ENCODE results near the gene NRG3.

The NRG3 gene

DNA sequence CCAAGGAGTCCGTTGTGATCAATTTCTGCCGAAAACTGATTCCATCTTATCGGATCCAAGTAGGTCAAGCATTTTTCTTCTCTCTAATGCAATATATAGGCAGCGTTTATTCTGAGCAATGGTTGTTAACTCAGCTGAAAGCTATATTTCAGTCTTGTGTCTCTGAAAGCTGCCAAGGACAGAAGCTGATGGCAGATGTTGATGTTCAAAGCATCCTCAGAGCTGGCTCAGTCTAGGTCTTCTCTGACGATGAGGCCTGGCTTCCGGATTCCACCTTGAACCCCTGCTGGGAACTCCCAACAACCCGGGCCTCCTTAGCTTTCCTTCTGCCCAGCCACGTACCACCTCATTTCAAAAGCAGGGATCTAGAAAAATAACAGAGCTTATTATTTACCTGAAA, 863.6 kb downstream of the NRG3 start:
- Histone ChIP-seq H3K27ac (no peak overlapping the region), H3K4me3 (ENCODE audit: low read depth, low read length) (no peak overlapping the region), H3K27me3 (replicated peaks) (no peaks in the 10 kb centered on the region), H3K36me3 (replicated peaks) (no peaks in the 10 kb centered on the region)
- TF ChIP-seq, protein P1, sequence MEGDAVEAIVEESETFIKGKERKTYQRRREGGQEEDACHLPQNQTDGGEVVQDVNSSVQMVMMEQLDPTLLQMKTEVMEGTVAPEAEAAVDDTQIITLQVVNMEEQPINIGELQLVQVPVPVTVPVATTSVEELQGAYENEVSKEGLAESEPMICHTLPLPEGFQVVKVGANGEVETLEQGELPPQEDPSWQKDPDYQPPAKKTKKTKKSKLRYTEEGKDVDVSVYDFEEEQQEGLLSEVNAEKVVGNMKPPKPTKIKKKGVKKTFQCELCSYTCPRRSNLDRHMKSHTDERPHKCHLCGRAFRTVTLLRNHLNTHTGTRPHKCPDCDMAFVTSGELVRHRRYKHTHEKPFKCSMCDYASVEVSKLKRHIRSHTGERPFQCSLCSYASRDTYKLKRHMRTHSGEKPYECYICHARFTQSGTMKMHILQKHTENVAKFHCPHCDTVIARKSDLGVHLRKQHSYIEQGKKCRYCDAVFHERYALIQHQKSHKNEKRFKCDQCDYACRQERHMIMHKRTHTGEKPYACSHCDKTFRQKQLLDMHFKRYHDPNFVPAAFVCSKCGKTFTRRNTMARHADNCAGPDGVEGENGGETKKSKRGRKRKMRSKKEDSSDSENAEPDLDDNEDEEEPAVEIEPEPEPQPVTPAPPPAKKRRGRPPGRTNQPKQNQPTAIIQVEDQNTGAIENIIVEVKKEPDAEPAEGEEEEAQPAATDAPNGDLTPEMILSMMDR (IDR thresholded peaks at IDR 0.05; ENCODE audit: low read depth, low read length, missing control alignments): no peak
- DNase-seq: no peak
- in situ Hi-C loops (cut with HindIII; ENCODE audit: low pct_ligation_motif_present, low sequenced_read_pairs): no loop called here

DNA sequence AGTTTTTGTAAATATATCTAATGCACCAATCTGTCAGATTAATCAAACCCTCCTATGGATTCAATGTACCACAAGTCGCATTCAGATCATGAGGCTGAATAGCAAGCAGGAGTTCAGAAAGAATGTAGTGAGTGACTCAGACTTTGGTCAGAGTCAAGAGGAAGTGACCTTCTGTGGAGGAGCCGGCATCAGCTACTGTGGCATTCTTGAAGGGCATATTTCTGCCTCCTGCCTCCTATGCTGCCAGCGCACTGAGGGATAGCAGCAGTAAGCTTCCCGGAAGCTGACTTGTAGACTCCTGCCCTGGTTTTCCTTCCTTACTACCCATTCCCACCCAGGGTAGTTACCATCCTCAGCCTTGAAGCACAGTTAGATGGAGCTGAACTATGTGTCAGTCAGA, 867.5 kb downstream of the NRG3 start:
- in situ Hi-C loops (cut with HindIII; ENCODE audit: low pct_ligation_motif_present, low sequenced_read_pairs): no loop called here
- TF ChIP-seq, protein P1 (IDR thresholded peaks at IDR 0.05; ENCODE audit: low read depth, low read length, missing control alignments): no peak
- DNase-seq: peak; percentile 56
- H3K27ac ChIP-seq: no peak overlapping the region
- H3K36me3 ChIP-seq (replicated peaks): no peaks in the 10 kb centered on the region
- no peak overlapping the region for H3K4me3 ChIP-seq (ENCODE audit: low read depth, low read length)
- H3K27me3 ChIP-seq (replicated peaks): no peaks in the 10 kb centered on the region

DNA sequence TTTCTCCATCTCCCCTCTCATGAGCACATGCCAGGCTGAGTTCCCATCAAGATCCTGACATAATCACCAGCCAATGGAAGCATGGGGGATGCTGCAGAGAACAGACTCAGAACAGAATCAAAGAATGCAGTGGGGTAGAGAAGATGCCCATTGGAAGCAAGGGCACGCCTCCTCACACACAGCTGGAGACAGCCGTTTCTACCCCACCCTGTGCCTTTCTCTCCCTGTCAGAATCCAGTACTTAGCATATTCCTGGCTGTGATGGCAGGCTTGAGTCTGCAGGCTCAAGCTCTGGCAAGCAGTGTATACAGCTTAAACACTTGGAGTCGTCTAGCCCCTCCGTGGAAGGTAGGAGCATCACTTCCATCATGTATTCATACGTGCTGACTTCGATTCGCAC, 867.9 kb downstream of the NRG3 start:
- DNase-seq: no peak
- Histone ChIP-seq H3K4me3 (ENCODE audit: low read depth, low read length) (no peak overlapping the region), H3K27me3 (replicated peaks) (no peaks in the 10 kb centered on the region), H3K27ac (no peak overlapping the region), H3K36me3 (replicated peaks) (no peaks in the 10 kb centered on the region)
- in situ Hi-C loops (cut with HindIII; ENCODE audit: low pct_ligation_motif_present, low sequenced_read_pairs): no loop called here
- TF ChIP-seq, protein P1 (IDR thresholded peaks at IDR 0.05; ENCODE audit: low read depth, low read length, missing control alignments): no peak

DNA sequence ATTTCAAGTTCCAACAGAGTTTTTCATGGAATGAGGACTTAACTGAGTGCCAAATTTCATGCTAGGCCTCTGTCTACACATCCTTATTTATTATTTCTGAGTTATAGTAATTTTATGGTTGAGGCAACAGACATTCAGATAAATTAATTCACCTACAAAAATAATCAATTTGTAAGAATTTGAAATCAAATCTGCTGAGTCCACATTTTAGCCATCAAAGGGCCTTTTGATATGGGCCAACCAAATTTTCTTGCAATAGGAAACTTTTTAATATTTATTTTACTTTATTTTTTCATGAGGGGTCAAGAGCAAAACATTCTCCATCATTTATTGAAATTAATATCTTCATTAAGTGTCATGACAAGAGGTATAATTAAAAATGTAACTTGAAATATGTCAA, 875.5 kb downstream of the NRG3 start:
- Histone ChIP-seq H3K36me3 (replicated peaks) (no peaks in the 10 kb centered on the region), H3K27ac (no peak overlapping the region), H3K27me3 (replicated peaks) (no peaks in the 10 kb centered on the region), H3K4me3 (ENCODE audit: low read depth, low read length) (no peak overlapping the region)
- in situ Hi-C loops (cut with HindIII; ENCODE audit: low pct_ligation_motif_present, low sequenced_read_pairs): no loop called here
- TF ChIP-seq, protein P1 (IDR thresholded peaks at IDR 0.05; ENCODE audit: low read depth, low read length, missing control alignments): no peak
- no peak for DNase-seq

DNA sequence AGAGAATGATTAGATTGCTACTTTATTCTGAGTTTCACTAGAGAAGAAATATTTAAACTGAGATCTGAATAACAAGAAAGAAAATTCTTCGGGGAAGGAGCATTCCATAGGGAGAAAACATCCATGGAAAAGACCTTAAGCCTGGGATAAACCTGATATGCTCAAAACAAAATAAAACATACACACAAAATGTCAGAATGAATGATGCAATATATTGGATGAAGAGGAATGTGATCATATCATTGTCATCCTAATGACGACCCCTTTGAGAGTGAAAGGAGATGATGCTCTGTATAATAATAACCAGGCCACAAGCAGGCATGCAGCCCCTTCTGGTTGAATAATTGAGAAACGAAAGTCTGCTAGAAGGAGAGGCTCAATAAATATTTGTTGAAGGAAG, 882.4 kb downstream of the NRG3 start:
- Histone ChIP-seq H3K36me3 (replicated peaks) (no peaks in the 10 kb centered on the region), H3K27me3 (replicated peaks) (no peaks in the 10 kb centered on the region), H3K27ac (no peak overlapping the region), H3K4me3 (ENCODE audit: low read depth, low read length) (no peak overlapping the region)
- in situ Hi-C loops (cut with HindIII; ENCODE audit: low pct_ligation_motif_present, low sequenced_read_pairs): no loop called here
- TF ChIP-seq, protein P1 (IDR thresholded peaks at IDR 0.05; ENCODE audit: low read depth, low read length, missing control alignments): no peak
- DNase-seq: no peak

DNA sequence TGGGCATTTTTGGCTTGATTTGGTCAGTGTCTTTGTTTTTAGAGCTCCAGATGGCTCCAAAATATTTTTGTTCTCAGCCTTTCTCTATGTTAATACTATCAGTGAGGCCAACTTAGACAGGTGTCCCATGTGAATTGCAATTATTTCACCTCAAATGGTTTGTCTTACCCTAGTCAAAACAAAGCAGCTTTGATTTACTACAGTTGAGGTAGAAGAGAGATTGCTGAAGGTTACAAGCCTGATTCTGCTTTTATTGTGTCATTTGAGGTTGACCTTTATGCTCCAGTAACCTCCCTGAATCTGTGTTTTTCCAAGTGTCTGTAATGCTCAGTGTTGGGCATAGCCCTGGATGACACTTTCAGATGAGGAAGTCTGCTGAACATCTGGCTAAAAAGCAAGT, 882.9 kb downstream of the NRG3 start:
- Histone ChIP-seq H3K4me3 (ENCODE audit: low read depth, low read length) (no peak overlapping the region), H3K27me3 (replicated peaks) (no peaks in the 10 kb centered on the region), H3K36me3 (replicated peaks) (no peaks in the 10 kb centered on the region), H3K27ac (no peak overlapping the region)
- DNase-seq: no peak
- in situ Hi-C loops (cut with HindIII; ENCODE audit: low pct_ligation_motif_present, low sequenced_read_pairs): no loop called here
- TF ChIP-seq, protein P1 (IDR thresholded peaks at IDR 0.05; ENCODE audit: low read depth, low read length, missing control alignments): no peak

Measured in brain microvascular endothelial cell (primary cell).